B cell (primary cell): ENCODE measurements around the gene ELMO1.

ENCODE experiments used
- EZH2 ChIP-seq: IDR thresholded peaks from 2 replicates; pipeline ENCODE4 v1.6.1; 2012; ENCODE audit warnings: borderline replicate concordance, low read depth, mild to moderate bottlenecking, moderate library complexity, low read length; ENCODE audit not compliant: insufficient read depth, poor library complexity, severe bottlenecking
- TF ChIP-seq, protein P1 (sequence below): fragments of 200-600 bp; IDR thresholded peaks from one replicate; pipeline ENCODE4 v1.8.0; 2022; ENCODE audit warnings: antibody characterized with exemption, mild to moderate bottlenecking

- TF ChIP-seq EZH2, result no peak
- TF ChIP-seq, protein P1, sequence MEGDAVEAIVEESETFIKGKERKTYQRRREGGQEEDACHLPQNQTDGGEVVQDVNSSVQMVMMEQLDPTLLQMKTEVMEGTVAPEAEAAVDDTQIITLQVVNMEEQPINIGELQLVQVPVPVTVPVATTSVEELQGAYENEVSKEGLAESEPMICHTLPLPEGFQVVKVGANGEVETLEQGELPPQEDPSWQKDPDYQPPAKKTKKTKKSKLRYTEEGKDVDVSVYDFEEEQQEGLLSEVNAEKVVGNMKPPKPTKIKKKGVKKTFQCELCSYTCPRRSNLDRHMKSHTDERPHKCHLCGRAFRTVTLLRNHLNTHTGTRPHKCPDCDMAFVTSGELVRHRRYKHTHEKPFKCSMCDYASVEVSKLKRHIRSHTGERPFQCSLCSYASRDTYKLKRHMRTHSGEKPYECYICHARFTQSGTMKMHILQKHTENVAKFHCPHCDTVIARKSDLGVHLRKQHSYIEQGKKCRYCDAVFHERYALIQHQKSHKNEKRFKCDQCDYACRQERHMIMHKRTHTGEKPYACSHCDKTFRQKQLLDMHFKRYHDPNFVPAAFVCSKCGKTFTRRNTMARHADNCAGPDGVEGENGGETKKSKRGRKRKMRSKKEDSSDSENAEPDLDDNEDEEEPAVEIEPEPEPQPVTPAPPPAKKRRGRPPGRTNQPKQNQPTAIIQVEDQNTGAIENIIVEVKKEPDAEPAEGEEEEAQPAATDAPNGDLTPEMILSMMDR, result no peak
Measured at GRCh38 chr7:37068902-37069301, 379.8 kb downstream of the ELMO1 start.
